GM19193 (cell line): ENCODE data around the gene EWSR1.

Source experiments
- POLR2A ChIP-seq: IDR thresholded peaks from 4 replicates; pipeline ENCODE4 v1.6.1; 2011; ENCODE audit not compliant: insufficient read depth, insufficient read length; ENCODE audit errors: extremely low read depth

The EWSR1 gene

GRCh38 chr22:29243874-29244446 lies 24.1 kb upstream of the EWSR1 start:
- TF ChIP-seq POLR2A, result no peak

- TF ChIP-seq POLR2A, result no peak
Measured at GRCh38 chr22:29244785-29245625, 23.1 kb upstream of the EWSR1 start.

- TF ChIP-seq POLR2A, result no peak
Measured at GRCh38 chr22:29245626-29246385, 22.3 kb upstream of the EWSR1 start.

GRCh38 chr22:29251265-29251664 lies 16.8 kb upstream of the EWSR1 start:
- TF ChIP-seq POLR2A, result no peak

- TF ChIP-seq POLR2A, result no peak
Measured at GRCh38 chr22:29251981-29252911, 15.8 kb upstream of the EWSR1 start.

GRCh38 chr22:29253561-29254285 lies 14.3 kb upstream of the EWSR1 start:
- TF ChIP-seq POLR2A, result no peak

- TF ChIP-seq POLR2A, result no peak
Measured at GRCh38 chr22:29254286-29254660, 13.8 kb upstream of the EWSR1 start.

GRCh38 chr22:29255064-29255621 lies 12.9 kb upstream of the EWSR1 start:
- no peak for TF ChIP-seq POLR2A

- TF ChIP-seq POLR2A, result no peak
Measured at GRCh38 chr22:29256606-29257325, 11.3 kb upstream of the EWSR1 start.

GRCh38 chr22:29257751-29258181 lies 10.3 kb upstream of the EWSR1 start:
- no peak for TF ChIP-seq POLR2A

- TF ChIP-seq POLR2A, result no peak
Measured at GRCh38 chr22:29258407-29259252, 9.4 kb upstream of the EWSR1 start.

- TF ChIP-seq POLR2A, result no peak
Measured at GRCh38 chr22:29259253-29259899, 8.7 kb upstream of the EWSR1 start.
